Stimulated activated CD8-positive, alpha-beta memory T cell treated with anti-CD3 and anti-CD28 coated beads, Interleukin-12 subunit alpha, Interleukin-12 subunit beta, amount 100 ng/mL, for 4 hours (primary cell): ENCODE results near the gene UVSSA.

ENCODE experiments used
- DNase-seq: peaks from one replicate; pipeline ENCODE4 v3.0.0-alpha.2; 2020; ENCODE audit warnings: low read depth

Gene UVSSA

DNA sequence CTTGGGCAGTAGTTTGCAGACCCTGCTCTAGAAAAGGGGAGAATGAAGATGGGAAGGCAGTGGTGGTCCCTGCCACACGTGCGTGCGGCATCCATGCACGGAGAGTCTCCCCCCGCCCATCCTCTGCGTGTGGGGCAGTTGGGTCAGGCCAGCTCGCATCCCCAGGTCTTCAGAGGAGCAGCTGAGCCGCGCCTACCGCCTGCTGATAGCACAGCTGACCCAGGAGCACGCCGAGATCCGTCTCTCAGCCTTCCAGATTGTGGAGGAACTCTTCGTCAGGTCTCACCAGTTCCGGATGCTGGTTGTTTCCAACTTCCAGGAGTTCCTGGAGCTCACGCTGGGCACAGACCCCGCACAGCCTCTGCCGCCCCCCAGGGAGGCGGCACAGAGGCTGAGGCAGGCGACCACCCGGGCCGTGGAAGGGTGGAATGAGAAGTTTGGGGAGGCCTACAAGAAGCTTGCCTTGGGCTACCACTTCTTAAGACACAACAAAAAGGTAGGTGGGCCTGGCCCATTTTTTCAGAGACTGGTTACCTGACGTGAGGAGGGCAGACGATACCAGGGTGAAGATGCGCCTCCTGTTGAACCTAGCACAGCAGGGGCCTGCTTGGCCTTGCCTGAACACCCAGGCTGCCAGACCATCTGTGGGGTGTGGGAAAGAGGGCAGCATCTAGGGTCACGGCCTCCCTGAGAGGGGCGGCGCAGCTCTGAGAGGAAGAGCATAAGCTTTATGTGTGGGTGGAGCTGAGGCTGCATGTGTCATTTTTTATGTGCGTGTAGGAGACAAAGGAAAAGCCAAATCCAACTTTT, 2.6 kb downstream of the UVSSA start:
- no peak for DNase-seq

- no peak for DNase-seq
Observed at GRCh38 chr4:1350169-1350520, 3.1 kb downstream of the UVSSA start.

DNA sequence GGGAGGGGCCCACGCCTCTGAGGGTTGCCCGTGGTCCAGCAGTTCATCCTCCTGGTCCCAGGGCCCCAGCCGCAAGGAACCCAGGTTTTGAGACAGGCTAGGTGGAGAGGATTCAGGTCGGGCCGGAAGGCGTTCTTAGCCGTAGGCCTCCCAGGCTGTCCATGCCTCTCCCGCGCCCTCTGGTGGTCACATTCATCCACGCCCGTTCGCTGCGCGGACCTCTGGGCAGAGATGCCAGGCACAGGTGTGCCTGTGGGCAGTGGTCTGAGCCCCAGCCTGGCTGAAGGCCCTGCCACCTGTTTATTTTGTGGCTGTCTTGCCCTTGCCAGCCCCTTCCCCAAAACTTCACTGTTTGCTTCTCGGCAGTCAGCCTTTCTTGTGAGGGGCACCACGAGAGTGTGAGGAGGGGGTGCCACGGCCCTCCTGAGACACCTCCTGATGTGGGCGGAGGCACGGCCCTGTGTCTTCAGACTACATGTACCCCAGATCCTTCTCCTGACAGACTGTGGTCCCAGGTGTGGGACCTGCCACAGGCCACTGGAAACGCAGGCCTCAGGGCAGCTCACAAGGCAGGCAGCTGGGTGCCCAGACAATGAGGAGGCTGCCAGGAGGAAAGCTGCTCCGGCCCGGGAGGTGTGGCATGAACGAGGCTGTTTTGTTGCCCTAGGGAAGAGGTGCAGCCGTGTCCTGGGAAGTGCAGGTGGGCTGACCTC, 5.0 kb downstream of the UVSSA start:
- peak; percentile 67 for DNase-seq

DNA sequence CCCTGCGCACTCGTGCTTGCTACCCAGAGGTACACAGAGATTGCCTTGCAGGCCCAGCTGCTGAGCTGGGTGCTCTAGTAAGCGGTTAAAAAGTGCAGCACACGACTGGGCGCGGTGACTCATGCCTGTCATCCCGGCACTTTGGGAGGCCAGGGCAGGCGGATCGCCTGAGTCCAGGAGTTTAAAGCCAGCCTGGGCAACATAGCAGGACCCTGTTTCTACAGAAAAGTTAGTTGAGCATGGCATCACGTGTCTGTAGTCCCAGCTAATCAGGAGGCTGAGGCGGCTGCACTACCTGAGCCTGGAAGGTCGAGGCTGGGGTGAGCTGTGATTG, 5.5 kb downstream of the UVSSA start:
- no peak for DNase-seq

GRCh38 chr4:1353186-1354055, 6.4 kb downstream of the UVSSA start:
- no peak for DNase-seq

GRCh38 chr4:1354136-1354982, 7.4 kb downstream of the UVSSA start:
- no peak for DNase-seq

DNA sequence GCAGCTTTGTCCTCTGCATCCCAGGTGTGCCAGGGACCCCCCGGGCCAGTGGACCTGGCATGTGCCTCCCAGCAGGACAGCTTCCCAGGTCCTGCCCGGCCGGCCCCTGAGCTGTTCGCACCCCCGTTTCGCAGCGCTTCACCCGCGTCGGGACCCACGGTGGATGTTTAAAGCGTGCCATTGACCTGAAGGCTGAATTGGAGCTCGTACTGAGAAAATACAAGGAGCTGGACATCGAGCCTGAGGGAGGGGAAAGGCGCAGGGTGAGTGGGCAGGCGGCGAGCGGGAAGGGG, 7.9 kb downstream of the UVSSA start:
- DNase-seq = no peak

GRCh38 chr4:1355378-1355777, 8.4 kb downstream of the UVSSA start:
- DNase-seq = no peak

DNA sequence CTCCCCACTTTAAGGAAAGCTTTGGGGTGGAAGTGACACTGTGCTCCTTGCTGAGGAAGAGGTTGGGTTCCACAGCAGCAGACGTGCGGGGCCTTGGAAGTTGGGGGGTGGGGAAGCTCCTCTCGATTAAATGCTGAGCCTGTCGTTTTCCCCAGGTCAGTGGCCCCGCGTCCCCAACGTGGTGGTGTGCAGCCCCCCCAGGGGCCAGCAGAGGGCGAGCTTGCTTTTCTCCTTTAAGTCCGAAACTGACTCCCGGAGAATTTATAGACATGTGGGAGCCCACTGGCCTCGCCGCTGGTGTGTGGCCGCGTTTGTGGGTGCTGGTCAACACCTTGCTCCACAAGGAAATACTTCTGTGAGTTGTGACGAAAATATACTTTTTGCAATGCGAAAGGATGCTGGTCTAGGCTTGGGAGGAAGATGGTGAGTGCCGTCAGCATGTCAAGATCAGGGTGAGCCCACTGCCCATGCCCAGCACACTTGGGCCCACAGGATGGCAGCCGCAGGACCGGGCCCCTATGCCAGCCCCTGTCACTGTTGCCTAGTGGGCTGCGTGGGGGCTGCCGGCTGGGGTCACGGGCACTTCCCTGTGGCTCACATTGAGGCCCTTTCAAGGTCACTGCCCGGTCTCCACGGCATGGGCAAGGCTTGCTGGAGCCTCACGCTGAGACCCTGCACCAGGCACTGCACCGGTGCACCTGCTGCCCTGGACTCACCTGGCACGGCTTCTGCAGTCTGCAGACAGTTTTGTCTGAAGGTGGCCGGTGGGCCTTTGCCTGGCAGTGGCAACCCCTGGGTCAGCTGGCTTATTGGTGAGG, 9.4 kb downstream of the UVSSA start:
- no peak for DNase-seq

DNA sequence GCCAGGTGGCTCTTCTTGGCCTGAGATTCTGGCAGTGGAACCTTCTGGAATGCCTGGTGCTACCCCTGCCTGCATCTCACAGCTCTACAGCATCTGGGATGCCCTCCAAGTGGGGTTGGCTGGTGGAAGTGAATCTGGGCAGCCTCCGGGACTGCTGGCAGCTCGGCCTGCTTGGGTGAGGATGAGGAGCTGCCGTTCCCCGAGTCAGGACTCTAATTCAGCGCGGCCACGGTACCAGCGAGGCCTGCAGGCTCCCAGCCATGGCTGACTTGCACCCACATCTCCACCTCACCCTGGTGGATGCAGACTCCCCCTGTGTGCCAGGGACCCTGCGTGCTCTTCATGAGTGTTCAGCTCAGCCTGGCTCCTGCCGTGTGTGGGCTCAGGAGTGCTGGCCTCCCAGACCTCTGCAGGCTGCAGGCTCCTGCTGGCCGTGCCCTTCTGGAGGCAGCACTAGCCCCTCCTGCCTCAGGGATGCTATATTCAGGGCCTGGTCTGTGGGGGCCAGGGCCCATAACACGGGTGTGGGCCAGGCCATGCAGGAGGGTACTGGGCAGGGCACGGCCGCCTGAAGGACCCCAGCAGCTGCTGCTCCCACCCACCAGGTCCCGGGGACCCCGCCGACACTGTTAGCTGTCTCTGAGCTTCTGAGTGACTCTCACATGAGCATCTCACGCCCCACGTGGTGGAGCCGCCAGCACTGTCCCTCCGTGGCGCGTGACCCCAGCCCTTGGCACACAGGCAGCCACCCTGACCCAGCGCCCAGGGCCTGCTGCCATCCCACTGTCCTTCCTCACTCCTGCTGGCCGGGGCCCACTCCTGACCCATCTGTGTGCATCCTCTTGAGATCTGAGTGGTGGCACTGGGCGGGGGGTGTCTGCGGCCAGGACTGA, 10.6 kb downstream of the UVSSA start:
- DNase-seq = no peak

- no peak for DNase-seq
Observed at GRCh38 chr4:1358421-1359143, 11.6 kb downstream of the UVSSA start.

- DNase-seq = no peak
Observed at GRCh38 chr4:1359144-1359501, 12.1 kb downstream of the UVSSA start.

DNA sequence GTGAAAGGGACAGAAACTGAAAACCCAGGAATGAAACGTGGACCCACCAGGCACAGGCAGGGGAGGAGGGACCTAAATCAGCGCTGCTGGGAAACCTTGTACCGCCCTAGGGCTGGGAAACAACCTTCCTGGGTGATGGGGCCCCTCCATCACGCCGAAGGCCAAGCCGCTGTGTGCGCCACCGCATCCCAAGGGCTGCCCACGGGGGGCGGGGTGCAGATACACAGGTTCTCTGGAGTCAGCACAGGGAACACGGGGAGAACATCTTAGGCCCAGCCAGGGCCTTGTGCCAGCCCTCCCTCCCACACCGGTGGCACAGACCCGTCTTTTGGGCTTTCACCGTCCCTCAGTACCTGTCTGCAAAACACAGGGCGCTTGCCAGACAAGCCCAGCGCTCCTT, 13.0 kb downstream of the UVSSA start:
- DNase-seq = no peak

- no peak for DNase-seq
Observed at GRCh38 chr4:1360423-1361283, 13.6 kb downstream of the UVSSA start.

GRCh38 chr4:1361431-1361830, 14.4 kb downstream of the UVSSA start:
- no peak for DNase-seq

DNA sequence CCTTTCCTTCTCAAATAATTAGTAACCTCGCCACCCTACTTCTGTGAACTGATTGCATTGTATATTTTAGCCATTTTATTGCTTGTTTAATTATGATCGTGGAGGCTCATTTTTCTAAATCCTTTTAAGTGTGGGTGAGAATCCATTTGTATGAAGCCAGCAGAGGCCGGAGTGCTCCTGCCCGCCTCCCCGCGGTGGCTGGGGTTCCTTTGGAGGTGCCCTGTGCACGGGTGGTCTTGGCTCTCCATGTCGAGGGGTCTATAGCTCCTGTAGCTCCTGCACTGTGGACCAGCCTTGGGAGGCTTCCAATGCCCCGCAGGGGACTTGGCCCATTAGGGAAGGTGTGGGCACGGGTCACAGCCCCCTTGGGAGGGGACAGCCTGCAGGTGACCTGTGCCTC, 15.0 kb downstream of the UVSSA start:
- no peak for DNase-seq

- no peak for DNase-seq
Observed at GRCh38 chr4:1362521-1362920, 15.5 kb downstream of the UVSSA start.

GRCh38 chr4:1363513-1363912, 16.5 kb downstream of the UVSSA start:
- DNase-seq = no peak

GRCh38 chr4:1364217-1364616, 17.2 kb downstream of the UVSSA start:
- no peak for DNase-seq
